Thyroid gland (tissue), 4 donors: Measurements from ENCODE around the gene OIP5. TPM values are rescaled to one million over a fixed set of nuclear protein-coding genes. Genes with fewer than 3 reads are reported as not detected.
"Not testable (repeated sequence)": the region's sequence is repeated elsewhere in the genome, so short reads cannot be mapped to it uniquely, and the experiment has no call there.

Experiments
- DNase-seq, 2 donors: peaks; one replicate each; pipeline ENCODE4 v3.0.0-alpha.2; 2019
- H3K27ac ChIP-seq, 3 donors: fragments of 200-600 bp; sonication (generic); 1 replicate in 2 of 3; 2 replicates in 1 of 3; pipeline ENCODE4 v1.5.1; 2016 to 2019; ENCODE audit warnings: mild to moderate bottlenecking in 1 of 3, moderate library complexity in 1 of 3
- H3K27me3 ChIP-seq: fragments of 200-600 bp; sonication (generic); one replicate; pipeline ENCODE4 v1.5.1; 2019
- H3K36me3 ChIP-seq, 2 donors: fragments of 200-600 bp; sonication (generic); one replicate each; pipeline ENCODE4 v1.5.1; 2016 to 2019
- H3K4me1 ChIP-seq, 2 donors: fragments of 200-600 bp; sonication (generic); one replicate each; pipeline ENCODE4 v1.5.1; 2017 to 2019
- H3K4me3 ChIP-seq, 3 donors: fragments of 200-600 bp; sonication (generic); replicated peaks in 1 of 3; 1 replicate in 2 of 3; 2 replicates in 1 of 3; pipeline ENCODE4 v1.5.1; 2016; ENCODE audit warnings: mild to moderate bottlenecking in 1 of 3
- H3K9me3 ChIP-seq: fragments of 200-600 bp; sonication (generic); one replicate; pipeline ENCODE4 v1.5.1; 2017
- POLR2A ChIP-seq, 2 donors: fragments of 450-650 bp; IDR thresholded peaks; one replicate each; pipeline ENCODE4 v1.6.1; 2017; ENCODE audit warnings: antibody characterized with exemption in 2 of 2, mild to moderate bottlenecking in 2 of 2, moderate library complexity in 1 of 2
- WGBS, 2 donors: methylation state at CpG; one replicate each; pipeline ENCODE4 v1.1.5; 2017; 5-methylcytosine and 5-hydroxymethylcytosine counted together
- intact Hi-C: fragments of 100-400 bp; cut with DNase I; formaldehyde crosslinking; loops from one replicate; pipeline ENCODE4 v1.15.1; 2023
- total RNA-seq, 4 donors: library from RNA; depleted of rRNA; stranded (reverse); fragments of >200 nt; gene quantifications; one replicate each; pipeline ENCODE4 v1.2.3, GENCODE V29; 2016
- TF ChIP-seq, protein P1 (sequence below), 6 experiments: fragments of 200-600 bp in 3 of 6; fragments of 450-650 bp in 3 of 6; sonication (generic) in 3 of 6; IDR thresholded peaks; one replicate each; pipeline ENCODE4 v1.5.1; 2016 to 2019; ENCODE audit warnings: antibody characterized with exemption in 6 of 6, mild to moderate bottlenecking in 2 of 6, inconsistent platforms in 1 of 6, moderate library complexity in 1 of 6

OIP5 gene
- total RNA-seq, 4 donors from 2014 or later: 0.78 to 1.6 TPM; not detected in 2

DNA sequence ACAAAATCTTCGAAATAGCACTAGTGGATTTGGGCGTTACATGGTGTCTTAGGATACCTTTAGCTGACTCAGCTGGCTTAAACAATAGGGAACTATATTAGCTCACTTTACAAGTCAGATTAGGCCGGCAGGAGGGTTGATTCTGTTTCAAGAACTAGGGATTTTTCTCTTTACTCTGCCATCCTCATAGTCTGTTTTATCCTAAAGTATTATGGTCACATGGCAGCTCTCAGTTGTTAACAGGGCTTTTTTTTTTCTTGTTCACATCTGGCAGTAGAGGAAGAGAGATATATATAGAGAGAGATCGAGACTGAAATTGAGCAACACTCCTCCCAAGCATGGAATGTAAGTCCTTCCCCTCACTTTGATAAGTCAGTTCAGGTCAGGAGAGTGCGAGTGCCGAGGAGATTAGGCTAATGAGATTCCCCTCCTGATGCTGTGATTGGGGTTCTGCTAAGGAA is 68.5 kb downstream of the OIP5 start:
- Histone ChIP-seq H3K4me3 (no peak overlapping the region), H3K9me3 (no peaks in the 10 kb centered on the region), H3K4me1 (peaks cover 5 to 10% of the 10 kb centered on the region in 2 donors), H3K36me3 (peaks cover 9 to 24% of the 10 kb centered on the region in 2 donors), H3K27ac (no peak overlapping the region), H3K27me3 (no peaks in the 10 kb centered on the region)
- WGBS, 2 donors: 70 to 76% methylated on average over 6 of the region's 6 CpGs
- intact Hi-C loops: no loop called here
- DNase-seq: no peak
- TF ChIP-seq POLR2A (IDR thresholded peaks at IDR 0.05): no peak
- TF ChIP-seq, protein P1, sequence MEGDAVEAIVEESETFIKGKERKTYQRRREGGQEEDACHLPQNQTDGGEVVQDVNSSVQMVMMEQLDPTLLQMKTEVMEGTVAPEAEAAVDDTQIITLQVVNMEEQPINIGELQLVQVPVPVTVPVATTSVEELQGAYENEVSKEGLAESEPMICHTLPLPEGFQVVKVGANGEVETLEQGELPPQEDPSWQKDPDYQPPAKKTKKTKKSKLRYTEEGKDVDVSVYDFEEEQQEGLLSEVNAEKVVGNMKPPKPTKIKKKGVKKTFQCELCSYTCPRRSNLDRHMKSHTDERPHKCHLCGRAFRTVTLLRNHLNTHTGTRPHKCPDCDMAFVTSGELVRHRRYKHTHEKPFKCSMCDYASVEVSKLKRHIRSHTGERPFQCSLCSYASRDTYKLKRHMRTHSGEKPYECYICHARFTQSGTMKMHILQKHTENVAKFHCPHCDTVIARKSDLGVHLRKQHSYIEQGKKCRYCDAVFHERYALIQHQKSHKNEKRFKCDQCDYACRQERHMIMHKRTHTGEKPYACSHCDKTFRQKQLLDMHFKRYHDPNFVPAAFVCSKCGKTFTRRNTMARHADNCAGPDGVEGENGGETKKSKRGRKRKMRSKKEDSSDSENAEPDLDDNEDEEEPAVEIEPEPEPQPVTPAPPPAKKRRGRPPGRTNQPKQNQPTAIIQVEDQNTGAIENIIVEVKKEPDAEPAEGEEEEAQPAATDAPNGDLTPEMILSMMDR (IDR thresholded peaks at IDR 0.05): no peak

GRCh38 chr15:41262571-41262970 is 69.8 kb downstream of the OIP5 start:
- intact Hi-C loops: no loop called here
- TF ChIP-seq, protein P1 (IDR thresholded peaks at IDR 0.05): no peak
- no peak for TF ChIP-seq POLR2A (IDR thresholded peaks at IDR 0.05)
- peaks cover 13 to 27% of the 10 kb centered on the region in 2 donors for H3K36me3 ChIP-seq
- H3K9me3 ChIP-seq: no peaks in the 10 kb centered on the region
- 95 to 98% methylated on average over 8 of the region's 8 CpGs for WGBS, 2 donors
- H3K4me3 ChIP-seq: no peak overlapping the region
- peaks cover 5 to 18% of the 10 kb centered on the region in 2 donors for H3K4me1 ChIP-seq
- H3K27ac ChIP-seq: no peak overlapping the region
- no peak for DNase-seq
- no peaks in the 10 kb centered on the region for H3K27me3 ChIP-seq

DNA sequence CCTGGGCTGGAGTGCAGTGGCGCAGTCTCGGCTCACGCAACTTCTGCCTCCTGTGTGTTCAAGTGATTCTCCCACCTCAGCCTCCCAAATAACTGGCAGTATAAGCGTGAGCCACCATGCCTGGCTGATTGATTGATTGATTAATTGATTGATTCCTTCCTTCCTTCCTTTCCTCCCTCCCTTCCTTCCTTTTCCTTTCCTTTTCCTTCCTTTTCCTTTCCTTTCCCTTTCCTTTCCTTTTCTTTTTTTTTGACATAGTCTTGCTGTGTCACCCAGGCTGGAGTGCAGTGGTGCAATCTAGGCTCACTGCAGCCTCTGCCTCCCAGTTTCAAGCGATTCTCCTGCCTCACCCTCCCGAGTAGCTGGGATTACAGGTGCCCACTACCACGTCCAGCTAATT is 71.5 kb downstream of the OIP5 start:
- H3K27ac ChIP-seq, H3K9me3 ChIP-seq, DNase-seq, intact Hi-C loops, H3K27me3 ChIP-seq, H3K4me3 ChIP-seq: not testable (repeated sequence)
- peaks cover 14 to 25% of the 10 kb centered on the region in 2 donors for H3K36me3 ChIP-seq
- 93 to 98% methylated on average over 7 of the region's 7 CpGs for WGBS, 2 donors
- H3K4me1 ChIP-seq: peaks cover 10 to 23% of the 10 kb centered on the region in 2 donors

DNA sequence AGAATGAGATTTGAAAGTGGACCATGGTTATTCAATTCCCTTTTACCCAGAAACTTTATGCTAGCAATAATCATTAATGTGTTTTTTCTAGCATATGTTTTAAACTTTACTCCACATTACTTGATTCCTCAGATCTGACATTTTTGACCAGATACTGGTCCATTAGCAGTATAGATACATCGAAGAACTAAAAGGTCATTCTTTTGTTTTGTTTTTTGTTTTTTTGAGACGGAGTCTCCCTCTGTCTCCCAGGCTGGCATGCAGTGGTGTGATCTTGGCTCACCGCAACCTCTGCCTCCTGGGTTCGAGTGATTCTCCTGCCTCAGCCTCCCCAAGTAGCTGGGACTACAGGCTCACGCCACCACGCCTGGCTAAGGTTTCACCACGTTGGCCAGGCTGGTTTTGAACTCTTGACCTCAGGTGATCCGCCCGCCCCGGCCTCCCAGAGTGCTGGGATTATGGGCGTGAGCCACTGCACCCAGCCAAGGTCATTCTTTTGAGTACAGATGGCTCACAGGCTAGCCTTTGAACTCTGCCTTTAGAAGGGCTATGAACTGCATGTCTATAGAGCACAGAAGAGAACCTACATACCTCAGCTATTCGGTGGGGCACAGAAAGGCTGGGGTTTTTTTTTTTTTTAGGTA is 72.7 kb downstream of the OIP5 start:
- peak overlapping the region; percentile 21 to 73 (median 39) for H3K27ac ChIP-seq
- H3K36me3 ChIP-seq: peaks cover 11 to 16% of the 10 kb centered on the region in 2 donors
- 94% methylated on average over 12 of the region's 12 CpGs for WGBS, 2 donors
- TF ChIP-seq, protein P1 (IDR thresholded peaks at IDR 0.05): no peak
- TF ChIP-seq POLR2A (IDR thresholded peaks at IDR 0.05): no peak
- no peak for DNase-seq
- no peaks in the 10 kb centered on the region for H3K27me3 ChIP-seq
- no peaks in the 10 kb centered on the region for H3K9me3 ChIP-seq
- no peak overlapping the region for H3K4me3 ChIP-seq
- H3K4me1 ChIP-seq: peaks cover 10 to 23% of the 10 kb centered on the region in 2 donors
- intact Hi-C loops: no loop called here

Other genes starting within 250 kb of the OIP5 start
- 10 to 100 TPM; 23.2 to 42.6 (median 36.4) TPM for gene INO80, start 216.3 kb downstream of the OIP5 start, total RNA-seq
- under 1 TPM in 1 of 4 donors, not detected in 3; 0.13 TPM for gene EXD1, start 101.8 kb downstream of the OIP5 start, total RNA-seq
- gene CHP1, start 101.3 kb downstream of the OIP5 start, total RNA-seq: 100 to 1,000 TPM; 163 to 347 (median 248) TPM
- 1 to 10 TPM in 3 of 4 donors, under 1 TPM in 1; 0.89 to 8.1 (median 1.6) TPM for gene NUSAP1, start 290 bp upstream of the OIP5 start, total RNA-seq
- 10 to 100 TPM; 12.9 to 26.0 (median 17.6) TPM for gene NDUFAF1, start 69.9 kb upstream of the OIP5 start, total RNA-seq
- 10 to 100 TPM; 26.6 to 37.4 (median 35.4) TPM for gene RTF1, start 84.5 kb upstream of the OIP5 start, total RNA-seq
- 1 to 10 TPM in 1 of 4 donors, under 1 TPM in 1, not detected in 2; 0.83 to 1.5 TPM for gene ITPKA, start 161.3 kb upstream of the OIP5 start, total RNA-seq
- gene LTK, start 181.2 kb upstream of the OIP5 start, total RNA-seq: under 1 TPM in 3 of 4 donors, not detected in 1; 0.13 to 0.79 (median 0.22) TPM
- gene RPAP1, start 211.7 kb upstream of the OIP5 start, total RNA-seq: 10 to 100 TPM; 11.3 to 31.8 (median 19.0) TPM
- gene TYRO3, start 226.6 kb upstream of the OIP5 start, total RNA-seq: 1 to 10 TPM; 1.6 to 4.4 (median 3.4) TPM